Osteoblast (primary cell): Measurements from ENCODE around the gene NHSL2. TPM values are rescaled to one million over a fixed set of nuclear protein-coding genes. Genes with fewer than 3 reads are reported as not detected.

Experiments used
- DNase-seq: peaks from one replicate; pipeline ENCODE4 v3.0.0; 2011; ENCODE audit warnings: low spot score, mixed read lengths; ENCODE audit not compliant: insufficient read length; ENCODE audit errors: missing footprints
- H2AFZ ChIP-seq: 2 replicates; pipeline ENCODE4 v1.6.0; 2011; ENCODE audit warnings: mild to moderate bottlenecking, low read length
- H3K27ac ChIP-seq: 2 replicates; pipeline ENCODE4 v1.5.1; 2011; ENCODE audit warnings: mild to moderate bottlenecking, low read depth, low read length, moderate library complexity
- H3K27me3 ChIP-seq: 2 replicates; pipeline ENCODE4 v1.6.0; 2012; ENCODE audit warnings: mild to moderate bottlenecking, control low read depth, inconsistent platforms, low read length, moderate library complexity; ENCODE audit not compliant: insufficient read depth
- H3K36me3 ChIP-seq: 2 replicates; pipeline ENCODE4 v1.5.1; 2011; ENCODE audit warnings: mild to moderate bottlenecking, low read length, control low read depth, moderate library complexity; ENCODE audit not compliant: insufficient read depth
- H3K4me1 ChIP-seq: 2 replicates; pipeline ENCODE4 v1.5.1; 2011; ENCODE audit warnings: mild to moderate bottlenecking, low read length, control low read depth, moderate library complexity; ENCODE audit not compliant: insufficient read depth
- H3K4me2 ChIP-seq: 2 replicates; pipeline ENCODE4 v1.6.0; 2011; ENCODE audit warnings: mild to moderate bottlenecking, low read length; ENCODE audit not compliant: insufficient read depth
- H3K4me3 ChIP-seq: fragments of 200-600 bp; sonication (generic); 3 replicates; pipeline ENCODE4 v1.5.1; 2012; ENCODE audit warnings: mild to moderate bottlenecking, low read length, inconsistent platforms; ENCODE audit not compliant: insufficient read depth
- H3K79me2 ChIP-seq: 2 replicates; pipeline ENCODE4 v1.6.0; 2012; ENCODE audit warnings: mild to moderate bottlenecking, low read length, control low read depth, inconsistent platforms; ENCODE audit not compliant: insufficient read depth
- H3K9me3 ChIP-seq: 2 replicates; pipeline ENCODE4 v1.5.1; 2011; ENCODE audit warnings: low read depth, low read length, control low read depth
- H4K20me1 ChIP-seq: 2 replicates; pipeline ENCODE4 v1.6.0; 2012; ENCODE audit warnings: mild to moderate bottlenecking, low read length, control low read depth; ENCODE audit not compliant: insufficient read depth
- CTCF ChIP-seq: IDR thresholded peaks from 2 replicates; pipeline ENCODE4 v1.5.1; 2011; ENCODE audit warnings: mild to moderate bottlenecking, low read depth, low read length, moderate library complexity; ENCODE audit errors: extremely low read depth
- total RNA-seq: library from RNA; depleted of rRNA; stranded (reverse); fragments of >200 nt; gene quantifications from 2 replicates; pipeline ENCODE4 v1.2.3, GENCODE V29; 2012

The NHSL2 gene
- total RNA-seq, 1 donor: 1.1 TPM

- peak; percentile 43 for DNase-seq
- H3K9me3 ChIP-seq: no peaks in the 10 kb centered on the region
- no peak overlapping the region for H3K27ac ChIP-seq
- no peaks in the 10 kb centered on the region for H3K36me3 ChIP-seq
- peaks cover 43% of the 10 kb centered on the region for H3K27me3 ChIP-seq
- no peak for TF ChIP-seq CTCF
- H3K4me2 ChIP-seq: no peak overlapping the region
- H4K20me1 ChIP-seq: peaks cover 2% of the 10 kb centered on the region
- H3K79me2 ChIP-seq: no peaks in the 10 kb centered on the region
- H2AFZ ChIP-seq: no peak overlapping the region
- no peaks in the 10 kb centered on the region for H3K4me1 ChIP-seq
- no peak overlapping the region for H3K4me3 ChIP-seq
Observed at GRCh38 chrX:72105436-72105835, 194.8 kb downstream of the NHSL2 start.

- peak; percentile 19 for DNase-seq
- no peaks in the 10 kb centered on the region for H3K4me1 ChIP-seq
- H3K79me2 ChIP-seq: no peaks in the 10 kb centered on the region
- no peak overlapping the region for H3K27ac ChIP-seq
- no peak for TF ChIP-seq CTCF
- H3K27me3 ChIP-seq: peaks cover 37% of the 10 kb centered on the region
- H3K36me3 ChIP-seq: no peaks in the 10 kb centered on the region
- H3K4me2 ChIP-seq: no peak overlapping the region
- H3K9me3 ChIP-seq: no peaks in the 10 kb centered on the region
- H4K20me1 ChIP-seq: peaks cover 2% of the 10 kb centered on the region
- H3K4me3 ChIP-seq: no peak overlapping the region
- no peak overlapping the region for H2AFZ ChIP-seq
Observed at GRCh38 chrX:72107320-72107719, 196.7 kb downstream of the NHSL2 start.

GRCh38 chrX:72107841-72108595 is 197.4 kb downstream of the NHSL2 start:
- no peak for TF ChIP-seq CTCF
- Histone ChIP-seq H3K9me3 (no peaks in the 10 kb centered on the region), H3K27ac (no peak overlapping the region), H2AFZ (no peak overlapping the region), H3K27me3 (peaks cover 32% of the 10 kb centered on the region), H3K4me1 (no peaks in the 10 kb centered on the region), H3K79me2 (no peaks in the 10 kb centered on the region), H3K36me3 (no peaks in the 10 kb centered on the region), H4K20me1 (peaks cover 2% of the 10 kb centered on the region), H3K4me2 (no peak overlapping the region), H3K4me3 (no peak overlapping the region)
- peak; percentile 47 for DNase-seq

- no peak for TF ChIP-seq CTCF
- no peaks in the 10 kb centered on the region for H3K9me3 ChIP-seq
- peaks cover 2% of the 10 kb centered on the region for H4K20me1 ChIP-seq
- H3K27ac ChIP-seq: no peak overlapping the region
- H3K4me3 ChIP-seq: no peak overlapping the region
- H3K4me1 ChIP-seq: no peaks in the 10 kb centered on the region
- H2AFZ ChIP-seq: no peak overlapping the region
- H3K27me3 ChIP-seq: peaks cover 34% of the 10 kb centered on the region
- DNase-seq: peak; percentile 38
- no peak overlapping the region for H3K4me2 ChIP-seq
- no peaks in the 10 kb centered on the region for H3K36me3 ChIP-seq
- no peaks in the 10 kb centered on the region for H3K79me2 ChIP-seq
Observed at GRCh38 chrX:72108666-72109065, 198.0 kb downstream of the NHSL2 start.
